ENCODE results near the gene CD209.

The CD209 gene

DNA sequence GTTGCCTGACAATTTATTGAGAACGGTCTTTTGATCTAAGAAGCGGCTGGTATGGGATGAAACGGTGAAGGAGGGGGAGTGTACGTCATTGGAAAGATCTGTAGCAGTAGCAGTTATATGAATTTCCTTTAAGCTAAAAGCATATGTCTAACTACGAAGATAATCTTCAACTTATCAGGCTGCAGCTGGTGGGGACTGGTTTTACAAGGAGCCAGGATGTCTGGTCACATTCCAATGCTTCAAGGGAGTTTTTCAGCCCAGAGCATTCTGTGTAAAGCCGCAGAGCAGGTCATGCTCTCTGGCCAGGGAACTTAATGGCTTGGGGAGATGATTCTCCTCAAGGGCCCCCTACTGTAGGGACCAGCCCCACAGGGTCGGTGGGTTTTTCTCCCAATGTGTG is 44.9 kb upstream of the CD209 start:
- ATAC-seq: no peak
- TF ChIP-seq SNAI2 (CRISPR knock-in tag; IDR thresholded peaks at IDR 0.05) (no peak), ZNF70 (CRISPR knock-in tag; IDR thresholded peaks at IDR 0.05) (no peak), ZC3H10 (CRISPR knock-in tag; IDR thresholded peaks at IDR 0.05) (no peak), BACH2 (CRISPR knock-in tag; IDR thresholded peaks at IDR 0.05; ENCODE audit: borderline replicate concordance) (no peak), TCF4 (CRISPR knock-in tag; IDR thresholded peaks at IDR 0.05; ENCODE audit: borderline replicate concordance) (no peak), RARB (CRISPR knock-in tag; IDR thresholded peaks at IDR 0.05) (no peak), OSR1 (CRISPR knock-in tag; IDR thresholded peaks at IDR 0.05) (no peak)
- TF ChIP-seq, protein P1, sequence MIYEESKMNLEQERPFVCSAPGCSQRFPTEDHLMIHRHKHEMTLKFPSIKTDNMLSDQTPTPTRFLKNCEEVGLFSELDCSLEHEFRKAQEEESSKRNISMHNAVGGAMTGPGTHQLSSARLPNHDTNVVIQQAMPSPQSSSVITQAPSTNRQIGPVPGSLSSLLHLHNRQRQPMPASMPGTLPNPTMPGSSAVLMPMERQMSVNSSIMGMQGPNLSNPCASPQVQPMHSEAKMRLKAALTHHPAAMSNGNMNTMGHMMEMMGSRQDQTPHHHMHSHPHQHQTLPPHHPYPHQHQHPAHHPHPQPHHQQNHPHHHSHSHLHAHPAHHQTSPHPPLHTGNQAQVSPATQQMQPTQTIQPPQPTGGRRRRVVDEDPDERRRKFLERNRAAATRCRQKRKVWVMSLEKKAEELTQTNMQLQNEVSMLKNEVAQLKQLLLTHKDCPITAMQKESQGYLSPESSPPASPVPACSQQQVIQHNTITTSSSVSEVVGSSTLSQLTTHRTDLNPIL (CRISPR knock-in tag; IDR thresholded peaks at IDR 0.05; ENCODE audit: low read depth): no peak
- TF ChIP-seq, protein P2, sequence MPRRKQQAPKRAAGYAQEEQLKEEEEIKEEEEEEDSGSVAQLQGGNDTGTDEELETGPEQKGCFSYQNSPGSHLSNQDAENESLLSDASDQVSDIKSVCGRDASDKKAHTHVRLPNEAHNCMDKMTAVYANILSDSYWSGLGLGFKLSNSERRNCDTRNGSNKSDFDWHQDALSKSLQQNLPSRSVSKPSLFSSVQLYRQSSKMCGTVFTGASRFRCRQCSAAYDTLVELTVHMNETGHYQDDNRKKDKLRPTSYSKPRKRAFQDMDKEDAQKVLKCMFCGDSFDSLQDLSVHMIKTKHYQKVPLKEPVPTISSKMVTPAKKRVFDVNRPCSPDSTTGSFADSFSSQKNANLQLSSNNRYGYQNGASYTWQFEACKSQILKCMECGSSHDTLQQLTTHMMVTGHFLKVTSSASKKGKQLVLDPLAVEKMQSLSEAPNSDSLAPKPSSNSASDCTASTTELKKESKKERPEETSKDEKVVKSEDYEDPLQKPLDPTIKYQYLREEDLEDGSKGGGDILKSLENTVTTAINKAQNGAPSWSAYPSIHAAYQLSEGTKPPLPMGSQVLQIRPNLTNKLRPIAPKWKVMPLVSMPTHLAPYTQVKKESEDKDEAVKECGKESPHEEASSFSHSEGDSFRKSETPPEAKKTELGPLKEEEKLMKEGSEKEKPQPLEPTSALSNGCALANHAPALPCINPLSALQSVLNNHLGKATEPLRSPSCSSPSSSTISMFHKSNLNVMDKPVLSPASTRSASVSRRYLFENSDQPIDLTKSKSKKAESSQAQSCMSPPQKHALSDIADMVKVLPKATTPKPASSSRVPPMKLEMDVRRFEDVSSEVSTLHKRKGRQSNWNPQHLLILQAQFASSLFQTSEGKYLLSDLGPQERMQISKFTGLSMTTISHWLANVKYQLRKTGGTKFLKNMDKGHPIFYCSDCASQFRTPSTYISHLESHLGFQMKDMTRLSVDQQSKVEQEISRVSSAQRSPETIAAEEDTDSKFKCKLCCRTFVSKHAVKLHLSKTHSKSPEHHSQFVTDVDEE (CRISPR knock-in tag; IDR thresholded peaks at IDR 0.05): no peak

DNA sequence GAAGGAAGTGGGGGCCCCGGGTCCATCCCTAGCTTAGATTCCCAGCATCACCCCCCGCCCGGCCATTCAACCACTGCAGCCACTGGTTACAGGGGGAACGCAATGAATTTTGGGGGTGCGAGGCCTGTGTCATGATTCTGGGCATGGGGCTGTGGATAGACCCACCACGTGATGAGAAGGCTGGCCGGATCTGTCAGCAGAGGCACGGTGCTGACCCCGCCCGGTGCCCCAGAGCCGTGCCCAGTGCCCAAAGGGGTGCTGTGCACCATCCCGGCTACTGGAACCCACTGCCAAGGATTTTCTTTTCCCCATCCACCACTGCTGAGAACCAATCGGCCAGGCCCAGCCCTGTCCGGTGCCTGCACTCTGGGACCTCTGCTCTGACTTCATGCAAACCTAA is 43.1 kb upstream of the CD209 start:
- ATAC-seq: no peak
- no peak for TF ChIP-seq ZNF70 (CRISPR knock-in tag; IDR thresholded peaks at IDR 0.05)
- TF ChIP-seq SNAI2 (CRISPR knock-in tag; IDR thresholded peaks at IDR 0.05): no peak
- no peak for TF ChIP-seq OSR1 (CRISPR knock-in tag; IDR thresholded peaks at IDR 0.05)
- TF ChIP-seq ESRRG (CRISPR knock-in tag; IDR thresholded peaks at IDR 0.05): no peak
- no peak for TF ChIP-seq RARB (CRISPR knock-in tag; IDR thresholded peaks at IDR 0.05)
- no peak for TF ChIP-seq ZC3H10 (CRISPR knock-in tag; IDR thresholded peaks at IDR 0.05)
- TF ChIP-seq ISL1 (CRISPR knock-in tag; IDR thresholded peaks at IDR 0.05): no peak
- TF ChIP-seq ZNF565 (CRISPR knock-in tag; conservative IDR thresholded peaks at IDR 0.05; ENCODE audit: low read depth): no peak
- TF ChIP-seq, protein P2 (CRISPR knock-in tag; IDR thresholded peaks at IDR 0.05): no peak
- no peak for TF ChIP-seq ZNF8 (CRISPR knock-in tag; IDR thresholded peaks at IDR 0.05)
- TF ChIP-seq, protein P3, sequence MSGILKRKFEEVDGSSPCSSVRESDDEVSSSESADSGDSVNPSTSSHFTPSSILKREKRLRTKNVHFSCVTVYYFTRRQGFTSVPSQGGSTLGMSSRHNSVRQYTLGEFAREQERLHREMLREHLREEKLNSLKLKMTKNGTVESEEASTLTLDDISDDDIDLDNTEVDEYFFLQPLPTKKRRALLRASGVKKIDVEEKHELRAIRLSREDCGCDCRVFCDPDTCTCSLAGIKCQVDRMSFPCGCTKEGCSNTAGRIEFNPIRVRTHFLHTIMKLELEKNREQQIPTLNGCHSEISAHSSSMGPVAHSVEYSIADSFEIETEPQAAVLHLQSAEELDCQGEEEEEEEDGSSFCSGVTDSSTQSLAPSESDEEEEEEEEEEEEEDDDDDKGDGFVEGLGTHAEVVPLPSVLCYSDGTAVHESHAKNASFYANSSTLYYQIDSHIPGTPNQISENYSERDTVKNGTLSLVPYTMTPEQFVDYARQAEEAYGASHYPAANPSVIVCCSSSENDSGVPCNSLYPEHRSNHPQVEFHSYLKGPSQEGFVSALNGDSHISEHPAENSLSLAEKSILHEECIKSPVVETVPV (CRISPR knock-in tag; IDR thresholded peaks at IDR 0.05): no peak
- TF ChIP-seq GLIS3 (CRISPR knock-in tag; IDR thresholded peaks at IDR 0.05): no peak

DNA sequence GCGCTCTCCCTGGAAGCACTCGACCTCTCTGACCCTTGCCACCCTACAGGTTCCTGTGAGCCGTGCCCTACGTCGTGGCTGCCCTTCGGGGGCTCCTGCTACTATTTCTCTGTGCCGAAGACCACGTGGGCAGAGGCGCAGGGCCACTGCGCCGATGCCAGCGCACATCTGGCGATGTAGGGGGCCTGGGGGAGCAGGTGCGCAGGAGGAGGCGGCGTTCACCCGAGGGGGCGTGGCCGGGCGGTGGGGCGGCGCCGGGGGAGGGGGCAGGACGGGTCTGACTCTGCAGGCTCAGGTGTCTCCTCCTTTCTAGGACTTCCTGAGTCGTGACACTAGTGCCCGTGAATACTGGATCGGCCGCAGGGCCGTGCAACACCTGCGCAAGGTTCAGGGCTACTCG is 42.1 kb upstream of the CD209 start:
- no peak for ATAC-seq
- TF ChIP-seq ZFP30 (CRISPR knock-in tag; IDR thresholded peaks at IDR 0.05) (no peak), ISL1 (CRISPR knock-in tag; IDR thresholded peaks at IDR 0.05) (no peak), TCF4 (CRISPR knock-in tag; IDR thresholded peaks at IDR 0.05; ENCODE audit: borderline replicate concordance) (no peak), TOX (CRISPR knock-in tag; IDR thresholded peaks at IDR 0.05; ENCODE audit: borderline replicate concordance) (no peak), PATZ1 (CRISPR knock-in tag; IDR thresholded peaks at IDR 0.05; ENCODE audit: borderline replicate concordance) (no peak)
- TF ChIP-seq, protein P1 (CRISPR knock-in tag; IDR thresholded peaks at IDR 0.05; ENCODE audit: low read depth): no peak
